HepG2 (cell line): ENCODE measurements around the gene CHMP5.

Experiments used
- EZH2 ChIP-seq: conservative IDR thresholded peaks from 2 replicates; pipeline ENCODE4 v1.6.1; 2012; ENCODE audit warnings: mild to moderate bottlenecking, low read depth, low read length, moderate library complexity
- FOXK2 ChIP-seq: fragments of 450-650 bp; IDR thresholded peaks from 2 replicates; pipeline ENCODE4 v1.6.1; 2016
- KDM5B ChIP-seq: sonication (generic); formaldehyde crosslinking; IDR thresholded peaks from 2 replicates; pipeline ENCODE4 v1.4.0; 2020; ENCODE audit warnings: missing genetic modification reagents, mild to moderate bottlenecking, borderline replicate concordance
- MTA1 ChIP-seq: sonication (generic); formaldehyde crosslinking; IDR thresholded peaks from 2 replicates; pipeline ENCODE4 v1.4.0; 2020; ENCODE audit warnings: missing genetic modification reagents, mild to moderate bottlenecking, borderline replicate concordance
- MXI1 ChIP-seq: IDR thresholded peaks from 3 replicates; pipeline ENCODE4 v1.6.1; 2012; ENCODE audit warnings: low read depth, low read length, inconsistent platforms, borderline replicate concordance
- PITX1 ChIP-seq: sonication (generic); formaldehyde crosslinking; IDR thresholded peaks from 2 replicates; pipeline ENCODE4 v1.5.1; 2020; ENCODE audit warnings: mild to moderate bottlenecking, missing genetic modification reagents
- POLR2AphosphoS5 ChIP-seq: IDR thresholded peaks from 2 replicates; pipeline ENCODE4 v1.6.1; 2012; ENCODE audit warnings: low read depth, low read length
- TCF7L2 ChIP-seq: IDR thresholded peaks from 2 replicates; pipeline ENCODE4 v1.6.1; 2011; ENCODE audit warnings: mild to moderate bottlenecking, low read depth, low read length, moderate library complexity
- ZMYM3 ChIP-seq: sonication (generic); formaldehyde crosslinking; IDR thresholded peaks from 2 replicates; pipeline ENCODE4 v1.5.1; 2020; ENCODE audit warnings: mild to moderate bottlenecking, missing genetic modification reagents
- ZNF550 ChIP-seq: sonication (generic); formaldehyde crosslinking; IDR thresholded peaks from 2 replicates; pipeline ENCODE4 v1.4.0; 2020; ENCODE audit warnings: mild to moderate bottlenecking, missing genetic modification reagents, borderline replicate concordance
- TF ChIP-seq, protein P1 (sequence below): sonication (generic); formaldehyde crosslinking; IDR thresholded peaks from 2 replicates; pipeline ENCODE4 v1.5.0; 2020; ENCODE audit warnings: mild to moderate bottlenecking, missing genetic modification reagents, moderate library complexity
- TF ChIP-seq, protein P2 (sequence below): sonication (generic); formaldehyde crosslinking; IDR thresholded peaks from 2 replicates; pipeline ENCODE4 v1.5.0; 2020; ENCODE audit warnings: mild to moderate bottlenecking, missing genetic modification reagents

DNA sequence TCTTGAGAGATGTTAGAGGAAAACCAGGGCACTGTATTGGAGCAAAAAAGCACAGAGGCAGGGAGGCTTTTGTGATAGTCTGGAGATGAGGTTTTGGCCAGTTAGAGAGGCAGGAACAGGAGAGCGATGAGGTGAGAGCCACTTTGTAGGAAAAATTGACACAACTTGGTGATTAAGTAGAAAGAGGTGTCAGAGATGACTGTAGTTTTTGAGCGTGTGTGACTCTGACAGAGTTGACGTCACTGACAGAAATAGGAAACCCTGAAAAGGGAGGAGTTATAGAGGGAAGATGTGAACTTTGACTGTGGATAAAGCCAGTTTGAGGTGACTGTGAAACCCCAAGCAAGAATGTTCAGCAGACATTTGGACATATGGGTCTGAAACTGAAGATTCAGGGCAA is 41.2 kb downstream of the CHMP5 start:
- TF ChIP-seq, protein P1, sequence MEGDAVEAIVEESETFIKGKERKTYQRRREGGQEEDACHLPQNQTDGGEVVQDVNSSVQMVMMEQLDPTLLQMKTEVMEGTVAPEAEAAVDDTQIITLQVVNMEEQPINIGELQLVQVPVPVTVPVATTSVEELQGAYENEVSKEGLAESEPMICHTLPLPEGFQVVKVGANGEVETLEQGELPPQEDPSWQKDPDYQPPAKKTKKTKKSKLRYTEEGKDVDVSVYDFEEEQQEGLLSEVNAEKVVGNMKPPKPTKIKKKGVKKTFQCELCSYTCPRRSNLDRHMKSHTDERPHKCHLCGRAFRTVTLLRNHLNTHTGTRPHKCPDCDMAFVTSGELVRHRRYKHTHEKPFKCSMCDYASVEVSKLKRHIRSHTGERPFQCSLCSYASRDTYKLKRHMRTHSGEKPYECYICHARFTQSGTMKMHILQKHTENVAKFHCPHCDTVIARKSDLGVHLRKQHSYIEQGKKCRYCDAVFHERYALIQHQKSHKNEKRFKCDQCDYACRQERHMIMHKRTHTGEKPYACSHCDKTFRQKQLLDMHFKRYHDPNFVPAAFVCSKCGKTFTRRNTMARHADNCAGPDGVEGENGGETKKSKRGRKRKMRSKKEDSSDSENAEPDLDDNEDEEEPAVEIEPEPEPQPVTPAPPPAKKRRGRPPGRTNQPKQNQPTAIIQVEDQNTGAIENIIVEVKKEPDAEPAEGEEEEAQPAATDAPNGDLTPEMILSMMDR, result no peak
- TF ChIP-seq MTA1 (CRISPR knock-in tag) (no peak), FOXK2 (no peak), MXI1 (no peak), KDM5B (CRISPR knock-in tag) (no peak), TCF7L2 (no peak), POLR2AphosphoS5 (no peak), EZH2 (no peak), ZMYM3 (no peak), PITX1 (CRISPR knock-in tag) (no peak), ZNF550 (no peak)
- TF ChIP-seq, protein P2, sequence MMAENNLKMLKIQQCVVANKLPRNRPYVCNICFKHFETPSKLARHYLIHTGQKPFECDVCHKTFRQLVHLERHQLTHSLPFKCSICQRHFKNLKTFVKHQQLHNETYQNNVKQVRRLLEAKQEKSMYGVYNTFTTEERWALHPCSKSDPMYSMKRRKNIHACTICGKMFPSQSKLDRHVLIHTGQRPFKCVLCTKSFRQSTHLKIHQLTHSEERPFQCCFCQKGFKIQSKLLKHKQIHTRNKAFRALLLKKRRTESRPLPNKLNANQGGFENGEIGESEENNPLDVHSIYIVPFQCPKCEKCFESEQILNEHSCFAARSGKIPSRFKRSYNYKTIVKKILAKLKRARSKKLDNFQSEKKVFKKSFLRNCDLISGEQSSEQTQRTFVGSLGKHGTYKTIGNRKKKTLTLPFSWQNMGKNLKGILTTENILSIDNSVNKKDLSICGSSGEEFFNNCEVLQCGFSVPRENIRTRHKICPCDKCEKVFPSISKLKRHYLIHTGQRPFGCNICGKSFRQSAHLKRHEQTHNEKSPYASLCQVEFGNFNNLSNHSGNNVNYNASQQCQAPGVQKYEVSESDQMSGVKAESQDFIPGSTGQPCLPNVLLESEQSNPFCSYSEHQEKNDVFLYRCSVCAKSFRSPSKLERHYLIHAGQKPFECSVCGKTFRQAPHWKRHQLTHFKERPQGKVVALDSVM (CRISPR knock-in tag), result no peak
